A549 (cell line): ENCODE data around the gene COL4A6.

ENCODE experiments used
- CBX2 ChIP-seq: fragments of 200-600 bp; sonication (generic); IDR thresholded peaks from 2 replicates; pipeline ENCODE4 v1.6.1; 2016; ENCODE audit warnings: low read depth, mild to moderate bottlenecking, borderline replicate concordance
- CTCF ChIP-seq: fragments of >200 bp; sonication (Bioruptor Twin); formaldehyde crosslinking; IDR thresholded peaks from 3 replicates; pipeline ENCODE4 v1.5.1; 2016
- GATA3 ChIP-seq: IDR thresholded peaks from 2 replicates; pipeline ENCODE4 v1.6.1; 2012; ENCODE audit warnings: borderline replicate concordance
- HEYL ChIP-seq: fragments of 250-450 bp; sonication (Bioruptor Pico); IDR thresholded peaks from 2 replicates; pipeline ENCODE4 v1.8.0; 2021; ENCODE audit warnings: mild to moderate bottlenecking, moderate library complexity
- PHF8 ChIP-seq: fragments of 200-600 bp; sonication (generic); IDR thresholded peaks from 2 replicates; pipeline ENCODE4 v1.6.1; 2016; ENCODE audit warnings: low read depth, mild to moderate bottlenecking, antibody characterized with exemption, moderate library complexity, borderline replicate concordance
- POLR2A ChIP-seq: IDR thresholded peaks from 2 replicates; pipeline ENCODE4 v1.6.1; 2012; ENCODE audit warnings: mild to moderate bottlenecking, low read length
- SMC3 ChIP-seq: fragments of >200 bp; sonication (Bioruptor Twin); formaldehyde crosslinking; IDR thresholded peaks from 3 replicates; pipeline ENCODE4 v1.6.1; 2018; ENCODE audit warnings: inconsistent platforms

DNA sequence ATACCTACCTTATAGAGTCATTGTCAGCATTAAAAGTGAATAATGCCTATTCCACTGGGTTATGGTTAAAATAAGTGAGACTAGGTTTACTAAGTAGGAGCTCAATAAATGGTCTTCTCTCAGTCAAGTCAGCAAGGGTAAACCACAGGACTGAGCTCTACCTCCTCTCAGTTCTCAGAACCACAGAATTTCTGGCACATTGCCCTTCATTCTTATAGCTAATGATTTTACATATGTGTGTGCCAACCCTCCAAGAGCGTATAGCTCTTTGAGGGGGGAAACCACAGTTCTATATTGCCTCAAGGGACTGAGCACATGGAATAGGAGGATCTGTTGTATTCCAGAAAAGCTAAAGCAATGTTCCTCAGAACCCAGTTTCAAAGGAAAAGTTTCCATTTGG, 221.8 kb downstream of the COL4A6 start:
- TF ChIP-seq CTCF = no peak
- TF ChIP-seq SMC3 = no peak
- no peak for TF ChIP-seq GATA3
- TF ChIP-seq PHF8 = no peak
- no peak for TF ChIP-seq POLR2A
- TF ChIP-seq HEYL (CRISPR knock-in tag) = no peak
- TF ChIP-seq CBX2 = no peak
